ENCODE measurements around the gene CDKL5.

- TF ChIP-seq CTCF (IDR thresholded peaks at IDR 0.05) = no peak
- TF ChIP-seq POLR2A (IDR thresholded peaks at IDR 0.05) = no peak
Observed at GRCh38 chrX:18558799-18559198, 133.4 kb downstream of the CDKL5 start.

All from adrenal gland (tissue), 5 donors.